ENCODE measurements around the gene RASGEF1B.

Gene RASGEF1B

GRCh38 chr4:81472281-81473182 is 825 bp upstream of the RASGEF1B start:
- TF ChIP-seq CTCF (conservative IDR thresholded peaks at IDR 0.05; ENCODE audit: low read depth, low read length): peak; percentile 44
- peak; percentile 63 for DNase-seq (ENCODE audit: low read depth)
- peak overlapping the region; percentile 66 for H3K4me3 ChIP-seq (ENCODE audit: low read depth, low read length)

- no peak for TF ChIP-seq CTCF (conservative IDR thresholded peaks at IDR 0.05; ENCODE audit: low read depth, low read length)
- peak; percentile 4 for DNase-seq (ENCODE audit: low read depth)
Measured at GRCh38 chr4:81471298-81471587, 464 bp downstream of the RASGEF1B start.

GRCh38 chr4:81470456-81471297 is 1.0 kb downstream of the RASGEF1B start:
- TF ChIP-seq CTCF (conservative IDR thresholded peaks at IDR 0.05; ENCODE audit: low read depth, low read length): no peak
- peak overlapping the region; percentile 66 for H3K4me3 ChIP-seq (ENCODE audit: low read depth, low read length)
- peak; percentile 23 for DNase-seq (ENCODE audit: low read depth)

More at GRCh38 chr4:81471298-81471587, 464 bp downstream of the RASGEF1B start:
- H3K4me3 ChIP-seq (ENCODE audit: low read depth, low read length): peak overlapping the region; percentile 66

GRCh38 chr4:81469781-81470455 is 1.8 kb downstream of the RASGEF1B start:
- no peak for DNase-seq (ENCODE audit: low read depth)
- no peak overlapping the region for H3K4me3 ChIP-seq (ENCODE audit: low read depth, low read length)
- TF ChIP-seq CTCF (conservative IDR thresholded peaks at IDR 0.05; ENCODE audit: low read depth, low read length): no peak

GRCh38 chr4:81468678-81469077 is 3.0 kb downstream of the RASGEF1B start:
- H3K4me3 ChIP-seq (ENCODE audit: low read depth, low read length): no peak overlapping the region
- TF ChIP-seq CTCF (conservative IDR thresholded peaks at IDR 0.05; ENCODE audit: low read depth, low read length): no peak
- no peak for DNase-seq (ENCODE audit: low read depth)

- no peak overlapping the region for H3K4me3 ChIP-seq (ENCODE audit: low read depth, low read length)
- no peak for TF ChIP-seq CTCF (conservative IDR thresholded peaks at IDR 0.05; ENCODE audit: low read depth, low read length)
- DNase-seq (ENCODE audit: low read depth): no peak
Measured at GRCh38 chr4:81467672-81467964, 4.1 kb downstream of the RASGEF1B start.

Data from choroid plexus epithelial cell (primary cell).